HG03095 (cell line): Measurements from ENCODE around the gene EEFSEC.

Experiments used
- ATAC-seq: cut with Tn5 transposase; IDR thresholded peaks from one replicate; pipeline ENCODE4 v1.9.1; 2021; ENCODE audit warnings: moderate library complexity; ENCODE audit not compliant: unreplicated experiment

The EEFSEC gene

GRCh38 chr3:128239304-128239703, 86.0 kb downstream of the EEFSEC start:
- no peak for ATAC-seq

GRCh38 chr3:128240232-128240631, 87.0 kb downstream of the EEFSEC start:
- ATAC-seq = no peak

- ATAC-seq = no peak
These were observed 88.5 kb downstream of the EEFSEC start for GRCh38 chr3:128241741-128242140.

- ATAC-seq = no peak
These were observed 89.7 kb downstream of the EEFSEC start for GRCh38 chr3:128242818-128243601.

- ATAC-seq = no peak
These were observed 90.6 kb downstream of the EEFSEC start for GRCh38 chr3:128243602-128244504.

GRCh38 chr3:128245460-128245859, 92.2 kb downstream of the EEFSEC start:
- no peak for ATAC-seq

- no peak for ATAC-seq
These were observed 94.6 kb downstream of the EEFSEC start for GRCh38 chr3:128247666-128248409.

GRCh38 chr3:128252083-128252482, 98.8 kb downstream of the EEFSEC start:
- ATAC-seq = no peak

- no peak for ATAC-seq
These were observed 99.9 kb downstream of the EEFSEC start for GRCh38 chr3:128253150-128253549.

GRCh38 chr3:128254066-128254590, 100.8 kb downstream of the EEFSEC start:
- ATAC-seq = no peak

- no peak for ATAC-seq
These were observed 101.7 kb downstream of the EEFSEC start for GRCh38 chr3:128254967-128255366.

GRCh38 chr3:128256131-128256530, 102.8 kb downstream of the EEFSEC start:
- ATAC-seq = no peak

- no peak for ATAC-seq
These were observed 104.4 kb downstream of the EEFSEC start for GRCh38 chr3:128257632-128258031.

GRCh38 chr3:128260275-128260674, 107.0 kb downstream of the EEFSEC start:
- no peak for ATAC-seq

- ATAC-seq = no peak
These were observed 109.2 kb downstream of the EEFSEC start for GRCh38 chr3:128262457-128262856.

- no peak for ATAC-seq
These were observed 109.8 kb downstream of the EEFSEC start for GRCh38 chr3:128263118-128263517.

GRCh38 chr3:128263946-128264345, 110.7 kb downstream of the EEFSEC start:
- no peak for ATAC-seq

- ATAC-seq = no peak
These were observed 113.2 kb downstream of the EEFSEC start for GRCh38 chr3:128266453-128266852.

GRCh38 chr3:128267541-128267940, 114.3 kb downstream of the EEFSEC start:
- ATAC-seq = no peak

GRCh38 chr3:128269006-128269775, 115.9 kb downstream of the EEFSEC start:
- ATAC-seq = no peak
